Erythroblast (primary cell): ENCODE results near the gene RIF1.

Experiments used
- GATA1 ChIP-seq: IDR thresholded peaks from 2 replicates; pipeline ENCODE4 v1.6.1; 2011; ENCODE audit warnings: low read depth, mild to moderate bottlenecking, control low read depth, low read length, moderate library complexity
- POLR2A ChIP-seq: IDR thresholded peaks from 2 replicates; pipeline ENCODE4 v1.6.1; 2011; ENCODE audit warnings: mild to moderate bottlenecking, low read length

GRCh38 chr2:151388011-151388410 is 21.7 kb upstream of the RIF1 start:
- TF ChIP-seq POLR2A (no peak), GATA1 (no peak)
